Left lung (tissue), 14 donors: ENCODE results near the gene OR52M1. TPM values are rescaled to one million over a fixed set of nuclear protein-coding genes. Genes with fewer than 3 reads are reported as not detected.
A peak's percentile ranks its signal among the peaks of the same experiment; 100 is the strongest.

Source experiments
- ATAC-seq: fragments of 200-7000 bp; cut with Tn5 transposase; one replicate; pipeline ENCODE4 v1.9.1; 2020; ENCODE audit warnings: moderate library complexity
- DNase-seq, 4 donors: peaks; one replicate each; pipeline ENCODE4 v3.0.0-alpha.2; 2013 to 2020
- H3K27ac ChIP-seq, 2 donors: fragments of 200-600 bp; sonication (generic) in 1 of 2; one replicate each; pipeline versions ENCODE4 v1.5.0 to v1.8.0; 2020 to 2021
- H3K27me3 ChIP-seq, 2 donors: fragments of 200-600 bp; sonication (generic) in 1 of 2; one replicate each; pipeline versions ENCODE4 v1.5.0 to v1.8.0; 2020 to 2021
- H3K36me3 ChIP-seq, 2 donors: fragments of 200-600 bp; sonication (generic) in 1 of 2; one replicate each; pipeline versions ENCODE4 v1.5.0 to v1.8.0; 2020 to 2021
- H3K4me1 ChIP-seq, 2 donors: fragments of 200-600 bp; one replicate each; pipeline ENCODE4 v1.8.0; 2021
- H3K4me3 ChIP-seq, 2 donors: fragments of 200-600 bp; sonication (generic) in 1 of 2; one replicate each; pipeline versions ENCODE4 v1.5.0 to v1.8.0; 2020 to 2021; ENCODE audit warnings: mild to moderate bottlenecking in 1 of 2
- H3K9me3 ChIP-seq, 2 donors: fragments of 200-600 bp; sonication (generic) in 1 of 2; one replicate each; pipeline versions ENCODE4 v1.5.0 to v1.8.0; 2020 to 2021
- intact Hi-C, 2 donors: fragments of 100-400 bp; cut with DNase I; formaldehyde crosslinking; loops; one replicate each; pipeline versions ENCODE4 v1.11.2 to v1.14.2; 2022
- long read RNA-seq, 12 donors: library from polyadenylated mRNA in 2 of 12; unstranded in 2 of 12; transcript quantifications; one replicate each; pipeline ENCODE4 v2.0.0 and lab custom pipeline, GENCODE V29; 2019 to 2026
- polyA plus RNA-seq, 6 donors: library from polyadenylated mRNA; unstranded; fragments of 120-200 nt; gene quantifications; one replicate each; pipeline ENCODE4 v1.2.1, GENCODE V29; 2013; ENCODE audit not compliant: insufficient read length in 6 of 6
- total RNA-seq, 2 donors: library from RNA; stranded (reverse); fragmentation: NEBNext Ultra II Directional; extraction: Animal tissue kit (Norgen Biotek cat#: 25700); gene quantifications; one replicate each; pipeline ENCODE4 v1.2.1, GENCODE V29; 2021
- TF ChIP-seq, protein P1 (sequence below), 2 donors: fragments of 200-600 bp; sonication (generic) in 1 of 2; IDR thresholded peaks; one replicate each; pipeline versions ENCODE4 v1.5.0 to v1.8.0; 2021; ENCODE audit warnings: antibody characterized with exemption in 2 of 2
- donor health status: DM: no; HTN: yes; CAD: no.
- donor health status: DM: no; HTN: no; CAD: no.

The OR52M1 gene, protein sequence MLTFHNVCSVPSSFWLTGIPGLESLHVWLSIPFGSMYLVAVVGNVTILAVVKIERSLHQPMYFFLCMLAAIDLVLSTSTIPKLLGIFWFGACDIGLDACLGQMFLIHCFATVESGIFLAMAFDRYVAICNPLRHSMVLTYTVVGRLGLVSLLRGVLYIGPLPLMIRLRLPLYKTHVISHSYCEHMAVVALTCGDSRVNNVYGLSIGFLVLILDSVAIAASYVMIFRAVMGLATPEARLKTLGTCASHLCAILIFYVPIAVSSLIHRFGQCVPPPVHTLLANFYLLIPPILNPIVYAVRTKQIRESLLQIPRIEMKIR
- total RNA-seq, result not detected
- not detected for polyA plus RNA-seq
- long read RNA-seq, donor 1, result 0 reads
- long read RNA-seq, donor 2, result 0 reads
- long read RNA-seq, donor 3, result 0 reads
- long read RNA-seq, donor 4, result 0 reads
- long read RNA-seq, donor 5, result 0 reads
- long read RNA-seq, donor 6, result 0 reads
- long read RNA-seq, donor 7, result 0 reads
- long read RNA-seq, donor 8, result 0 reads
- long read RNA-seq, donor 9, result 0 reads
- long read RNA-seq, donor 10, result 0 reads
- long read RNA-seq, donor 11, result 0 reads
- long read RNA-seq, donor 12, result 0 reads

DNA sequence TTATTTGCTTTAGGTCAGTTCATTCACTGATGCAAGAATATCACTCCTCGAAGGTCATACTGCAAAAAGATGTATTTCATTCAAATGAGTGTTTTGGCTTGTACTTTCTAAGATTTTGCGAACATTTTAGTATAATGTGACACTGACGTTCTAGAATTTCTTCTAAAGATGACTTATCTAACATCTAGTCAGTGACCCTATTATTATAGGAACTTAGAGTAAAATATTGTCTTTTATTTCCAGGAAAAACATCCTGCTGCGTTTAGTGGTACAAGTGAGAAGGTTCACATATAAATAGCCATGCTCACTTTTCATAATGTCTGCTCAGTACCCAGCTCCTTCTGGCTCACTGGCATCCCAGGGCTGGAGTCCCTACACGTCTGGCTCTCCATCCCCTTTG is at the start of gene OR52M1:
Gene OR52M1 (plus strand): TSS at position 301 of the 400 bp plus-strand sequence. CDS start 0 bp downstream, at position 301.
- no peaks in the 10 kb centered on the region for H3K27me3 ChIP-seq
- ATAC-seq (no peak), DNase-seq (no peak)
- no peak within 1 kb of the TSS for H3K4me3 ChIP-seq
- no peaks in the 10 kb centered on the region for H3K4me1 ChIP-seq
- TF ChIP-seq, protein P1, sequence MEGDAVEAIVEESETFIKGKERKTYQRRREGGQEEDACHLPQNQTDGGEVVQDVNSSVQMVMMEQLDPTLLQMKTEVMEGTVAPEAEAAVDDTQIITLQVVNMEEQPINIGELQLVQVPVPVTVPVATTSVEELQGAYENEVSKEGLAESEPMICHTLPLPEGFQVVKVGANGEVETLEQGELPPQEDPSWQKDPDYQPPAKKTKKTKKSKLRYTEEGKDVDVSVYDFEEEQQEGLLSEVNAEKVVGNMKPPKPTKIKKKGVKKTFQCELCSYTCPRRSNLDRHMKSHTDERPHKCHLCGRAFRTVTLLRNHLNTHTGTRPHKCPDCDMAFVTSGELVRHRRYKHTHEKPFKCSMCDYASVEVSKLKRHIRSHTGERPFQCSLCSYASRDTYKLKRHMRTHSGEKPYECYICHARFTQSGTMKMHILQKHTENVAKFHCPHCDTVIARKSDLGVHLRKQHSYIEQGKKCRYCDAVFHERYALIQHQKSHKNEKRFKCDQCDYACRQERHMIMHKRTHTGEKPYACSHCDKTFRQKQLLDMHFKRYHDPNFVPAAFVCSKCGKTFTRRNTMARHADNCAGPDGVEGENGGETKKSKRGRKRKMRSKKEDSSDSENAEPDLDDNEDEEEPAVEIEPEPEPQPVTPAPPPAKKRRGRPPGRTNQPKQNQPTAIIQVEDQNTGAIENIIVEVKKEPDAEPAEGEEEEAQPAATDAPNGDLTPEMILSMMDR (IDR thresholded peaks at IDR 0.05), result no peak
- intact Hi-C loops, result no loop called here
- H3K36me3 ChIP-seq, result no peaks in the 10 kb centered on the region
- no peak within 1 kb of the TSS for H3K27ac ChIP-seq
- H3K9me3 ChIP-seq, result no peaks in the 10 kb centered on the region

DNA sequence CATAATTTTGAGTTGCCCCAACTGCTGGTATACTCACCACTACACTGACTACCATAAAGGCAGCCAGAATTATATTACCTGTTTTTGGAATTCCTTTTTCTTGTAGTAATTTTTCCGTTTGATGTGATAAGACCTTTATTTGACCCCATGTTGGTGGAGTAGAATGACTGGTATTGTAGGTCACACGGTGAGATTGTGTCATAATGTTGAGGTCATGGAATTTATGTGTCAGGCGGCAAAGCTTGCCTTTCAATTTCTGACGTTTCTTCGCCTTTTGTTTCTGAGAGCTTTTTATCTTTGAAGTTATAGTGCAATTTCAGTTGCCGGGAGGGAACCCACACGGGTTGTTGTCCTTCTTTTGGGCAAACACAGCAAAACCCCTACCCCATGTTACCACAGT is 49.5 kb upstream of the OR52M1 start:
- H3K4me3 ChIP-seq, result no peak overlapping the region
- peak in 1 of 4 donors; percentile 24 for DNase-seq
- H3K27me3 ChIP-seq, result peaks cover 0 to 10% of the 10 kb centered on the region in 2 donors
- intact Hi-C loops, result no loop called here
- no peaks in the 10 kb centered on the region for H3K36me3 ChIP-seq
- TF ChIP-seq, protein P1 (IDR thresholded peaks at IDR 0.05), result no peak
- H3K9me3 ChIP-seq, result no peaks in the 10 kb centered on the region
- no peak overlapping the region for H3K27ac ChIP-seq
- H3K4me1 ChIP-seq, result peaks cover 0 to 8% of the 10 kb centered on the region in 2 donors
- no peak for ATAC-seq

DNA sequence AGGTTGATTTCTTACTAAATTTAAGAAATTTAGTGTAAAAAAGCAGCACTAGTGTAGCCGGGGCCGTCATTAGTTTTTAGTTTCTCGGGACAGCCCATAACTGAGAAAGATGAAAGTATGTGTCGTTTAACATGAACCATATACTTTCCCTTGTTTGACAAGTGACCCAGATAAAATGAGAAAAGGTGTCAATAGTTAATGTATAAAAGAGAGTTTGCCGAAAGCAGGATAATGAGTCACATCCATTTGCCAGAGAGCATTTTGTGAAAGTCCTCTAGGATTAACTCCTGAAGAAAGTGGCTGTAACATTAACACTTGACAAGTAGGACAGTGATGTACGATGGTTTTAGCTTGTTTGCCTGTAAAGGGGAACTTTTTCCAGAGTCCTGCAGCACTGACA is 49.0 kb upstream of the OR52M1 start:
- no peak overlapping the region for H3K4me3 ChIP-seq
- no peaks in the 10 kb centered on the region for H3K9me3 ChIP-seq
- peaks cover 0 to 8% of the 10 kb centered on the region in 2 donors for H3K4me1 ChIP-seq
- ATAC-seq, result no peak
- peaks cover 0 to 10% of the 10 kb centered on the region in 2 donors for H3K27me3 ChIP-seq
- no peaks in the 10 kb centered on the region for H3K36me3 ChIP-seq
- intact Hi-C loops, result no loop called here
- no peak for DNase-seq
- no peak overlapping the region for H3K27ac ChIP-seq
- TF ChIP-seq, protein P1 (IDR thresholded peaks at IDR 0.05), result no peak

DNA sequence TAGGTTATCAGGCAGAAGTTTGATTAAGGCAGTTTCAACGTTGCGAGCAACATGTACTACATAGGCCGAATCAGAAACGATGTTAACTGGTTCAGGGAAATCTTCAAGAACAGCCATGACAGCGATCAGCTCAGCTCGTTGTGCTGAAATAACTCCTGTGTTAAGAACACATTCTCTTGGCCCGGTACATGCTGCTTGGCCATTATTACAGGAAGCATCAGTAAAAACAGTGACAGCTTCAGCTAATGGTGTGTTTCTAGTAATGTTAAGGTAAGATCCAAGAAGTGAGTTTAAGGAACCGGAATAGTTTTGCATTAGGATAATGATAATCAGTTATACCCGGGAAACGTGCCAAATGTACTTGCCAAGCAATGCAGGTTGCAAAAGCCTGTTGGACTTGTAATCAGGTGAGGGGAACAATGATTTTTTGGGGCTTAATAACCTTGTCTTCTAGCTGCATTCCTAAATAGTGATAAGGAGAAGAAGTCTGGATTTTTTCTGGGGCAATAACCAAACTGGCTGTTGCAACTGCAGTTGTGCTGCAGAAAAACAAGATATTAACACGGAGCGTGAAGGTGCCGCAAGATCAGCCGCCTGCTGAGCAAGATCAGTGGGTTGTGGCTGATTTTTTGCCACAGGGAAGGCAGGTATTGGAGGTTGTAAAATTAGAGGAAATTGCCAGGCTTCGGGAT is 48.3 kb upstream of the OR52M1 start:
- DNase-seq, result peak in 1 of 4 donors; percentile 12
- TF ChIP-seq, protein P1 (IDR thresholded peaks at IDR 0.05), result no peak

DNA sequence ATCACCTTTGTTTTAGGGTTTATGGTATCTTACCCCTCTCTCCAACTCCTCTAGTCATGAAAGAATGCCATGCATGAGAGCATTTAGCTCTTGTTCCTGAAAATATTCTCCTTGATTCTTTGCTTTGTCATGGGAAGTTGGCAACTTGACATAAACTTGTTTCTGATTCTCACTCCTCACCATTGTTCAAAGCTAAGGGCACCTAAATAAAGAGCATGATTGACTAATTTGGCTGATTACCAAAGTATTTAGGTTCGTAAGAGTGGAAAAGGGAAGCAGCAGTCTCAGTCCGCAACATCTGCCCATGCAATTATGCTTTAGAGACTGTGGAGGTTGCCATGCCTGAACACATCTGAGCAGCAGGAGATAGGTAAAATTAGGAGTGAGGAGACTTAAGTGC is 36.1 kb upstream of the OR52M1 start:
- Histone ChIP-seq H3K27me3 (no peaks in the 10 kb centered on the region), H3K4me1 (no peaks in the 10 kb centered on the region), H3K4me3 (no peak overlapping the region), H3K36me3 (no peaks in the 10 kb centered on the region), H3K27ac (no peak overlapping the region), H3K9me3 (no peaks in the 10 kb centered on the region)
- TF ChIP-seq, protein P1 (IDR thresholded peaks at IDR 0.05), result no peak
- ATAC-seq (no peak), DNase-seq (no peak)
- intact Hi-C loops, result no loop called here

More for the DNA sequence above, 48.3 kb upstream of the OR52M1 start:
- ATAC-seq, result no peak
- no peaks in the 10 kb centered on the region for H3K9me3 ChIP-seq
- no peak overlapping the region for H3K4me3 ChIP-seq
- peaks cover 0 to 10% of the 10 kb centered on the region in 2 donors for H3K27me3 ChIP-seq
- H3K4me1 ChIP-seq, result peaks cover 0 to 8% of the 10 kb centered on the region in 2 donors
- intact Hi-C loops, result no loop called here
- no peak overlapping the region for H3K27ac ChIP-seq
- H3K36me3 ChIP-seq, result no peaks in the 10 kb centered on the region
